ENCODE results near the gene DNMBP. TPM values are rescaled to one million over a fixed set of nuclear protein-coding genes. Genes with fewer than 3 reads are reported as not detected.

DNMBP gene
- total and polyA plus RNA-seq, 5 donors from 2014 or later: 0.22 to 2.4 (median 0.65) TPM

- H3K36me3 Mint-ChIP-seq: no peaks in the 10 kb centered on the region
- Histone ChIP-seq H3K27ac (ENCODE audit: insufficient read depth, low read length, poor library complexity, severe bottlenecking) (no peak overlapping the region), H3K4me1 (ENCODE audit: control insufficient read depth, insufficient read depth, low read length, poor library complexity, severe bottlenecking) (no peaks in the 10 kb centered on the region), H3K4me3 (ENCODE audit: low read depth, low read length) (no peak overlapping the region), H3K9me3 (ENCODE audit: control insufficient read depth in 2 of 2, low read length in 2 of 2) (no peaks in the 10 kb centered on the region), H3K27me3 (ENCODE audit: control insufficient read depth, insufficient read depth, low read length) (no peaks in the 10 kb centered on the region), H3K36me3 (ENCODE audit: control insufficient read depth, insufficient read depth, low read length) (no peaks in the 10 kb centered on the region)
- DNase-seq (no peak), ATAC-seq (ENCODE audit: low read depth in 2 of 2) (no peak)
- no peak overlapping the region for H3K4me3 Mint-ChIP-seq
- no peaks in the 10 kb centered on the region for H3K9me3 Mint-ChIP-seq
- no peaks in the 10 kb centered on the region for H3K27me3 Mint-ChIP-seq
- H3K4me1 Mint-ChIP-seq: peaks cover 0 to 20% (median 9%) of the 10 kb centered on the region in 4 donors
- peak overlapping the region in 1 of 3 donors; percentile 20 for H3K27ac Mint-ChIP-seq
Measured at GRCh38 chr10:99982728-99983127, 27.0 kb downstream of the DNMBP start.

DNA sequence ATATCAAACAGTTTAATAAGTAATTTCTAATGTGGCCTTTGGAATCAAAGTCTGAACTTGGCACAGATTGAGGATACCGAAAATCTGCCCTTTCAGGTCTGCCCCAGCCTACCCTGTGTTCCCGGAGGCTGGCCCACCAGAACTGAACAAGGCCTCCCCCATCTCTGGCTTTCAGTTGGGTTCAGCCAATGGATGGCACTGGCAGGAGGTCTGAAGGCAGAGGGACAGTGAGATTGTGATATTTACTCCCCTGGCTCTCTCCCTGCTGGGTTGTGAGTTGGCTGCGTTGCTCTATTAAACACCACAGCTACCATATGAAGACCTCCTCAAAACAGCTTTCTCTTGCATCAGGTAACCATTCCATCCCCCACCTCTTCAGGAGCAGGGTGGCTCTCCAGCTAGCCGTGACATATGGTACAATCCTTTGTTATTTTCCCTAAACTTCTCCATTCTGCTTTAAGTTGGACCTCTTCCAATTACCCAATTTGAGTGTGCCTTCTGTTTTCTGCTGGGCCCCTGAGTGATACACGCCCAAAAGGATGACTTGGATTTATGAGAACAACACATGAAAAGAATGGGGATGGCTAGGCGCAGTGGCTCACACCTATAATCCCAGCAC is 28.1 kb downstream of the DNMBP start:
- DNase-seq: no peak
- Mint-ChIP-seq H3K4me3 (no peak overlapping the region), H3K36me3 (no peaks in the 10 kb centered on the region), H3K27ac (no peak overlapping the region), H3K27me3 (no peaks in the 10 kb centered on the region), H3K9me3 (no peaks in the 10 kb centered on the region), H3K4me1 (peaks cover 0 to 20% (median 9%) of the 10 kb centered on the region in 4 donors)
- Histone ChIP-seq H3K4me3 (ENCODE audit: low read depth, low read length) (no peak overlapping the region), H3K36me3 (ENCODE audit: control insufficient read depth, insufficient read depth, low read length) (no peaks in the 10 kb centered on the region), H3K27ac (ENCODE audit: insufficient read depth, low read length, poor library complexity, severe bottlenecking) (no peak overlapping the region), H3K4me1 (ENCODE audit: control insufficient read depth, insufficient read depth, low read length, poor library complexity, severe bottlenecking) (no peaks in the 10 kb centered on the region), H3K9me3 (ENCODE audit: control insufficient read depth in 2 of 2, low read length in 2 of 2) (no peaks in the 10 kb centered on the region), H3K27me3 (ENCODE audit: control insufficient read depth, insufficient read depth, low read length) (no peaks in the 10 kb centered on the region)
- no peak for ATAC-seq (ENCODE audit: low read depth in 2 of 2)

DNA sequence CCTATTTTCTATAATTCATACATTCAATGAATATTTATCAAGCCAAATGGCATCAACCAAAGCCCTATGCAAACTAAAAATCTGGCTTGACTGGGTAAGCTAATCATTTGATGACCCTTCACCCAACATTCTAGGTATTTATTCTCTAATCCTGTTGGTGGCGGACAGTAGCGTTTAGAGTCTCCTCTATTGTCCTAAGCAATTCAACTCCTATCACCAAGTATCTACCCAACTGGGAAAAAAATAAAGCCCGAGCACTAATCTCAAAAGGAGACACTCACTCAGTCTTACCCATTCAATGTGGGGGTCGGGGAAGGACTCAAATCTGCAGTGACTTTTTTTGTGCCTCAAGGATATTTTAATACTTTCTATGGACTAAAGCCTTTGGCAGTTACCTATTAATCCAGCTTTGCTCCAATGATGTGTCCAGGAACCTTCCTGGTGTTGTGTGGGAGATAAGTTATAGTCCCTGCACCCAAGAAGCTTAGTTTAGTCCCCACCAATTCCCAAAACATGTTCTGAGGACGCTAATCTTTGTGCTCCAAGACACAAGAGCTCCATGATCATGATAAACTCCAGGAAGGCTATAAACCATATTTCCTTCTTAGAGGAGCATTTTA is 30.6 kb downstream of the DNMBP start:
- Histone ChIP-seq H3K4me1 (ENCODE audit: control insufficient read depth, insufficient read depth, low read length, poor library complexity, severe bottlenecking) (no peaks in the 10 kb centered on the region), H3K9me3 (ENCODE audit: control insufficient read depth in 2 of 2, low read length in 2 of 2) (no peaks in the 10 kb centered on the region), H3K27ac (ENCODE audit: insufficient read depth, low read length, poor library complexity, severe bottlenecking) (no peak overlapping the region), H3K4me3 (ENCODE audit: low read depth, low read length) (no peak overlapping the region), H3K27me3 (ENCODE audit: control insufficient read depth, insufficient read depth, low read length) (no peaks in the 10 kb centered on the region), H3K36me3 (ENCODE audit: control insufficient read depth, insufficient read depth, low read length) (no peaks in the 10 kb centered on the region)
- H3K27ac Mint-ChIP-seq: no peak overlapping the region
- H3K4me1 Mint-ChIP-seq: peaks cover 0 to 14% (median 4%) of the 10 kb centered on the region in 4 donors
- no peaks in the 10 kb centered on the region for H3K36me3 Mint-ChIP-seq
- ATAC-seq (ENCODE audit: low read depth in 2 of 2): no peak
- H3K27me3 Mint-ChIP-seq: no peaks in the 10 kb centered on the region
- DNase-seq: no peak
- H3K4me3 Mint-ChIP-seq: no peak overlapping the region
- H3K9me3 Mint-ChIP-seq: no peaks in the 10 kb centered on the region

GRCh38 chr10:99977916-99978315 is 31.8 kb downstream of the DNMBP start:
- ATAC-seq (ENCODE audit: low read depth in 2 of 2) (no peak), DNase-seq (no peak)
- Mint-ChIP-seq H3K9me3 (no peaks in the 10 kb centered on the region), H3K27me3 (no peaks in the 10 kb centered on the region), H3K27ac (no peak overlapping the region), H3K4me3 (no peak overlapping the region), H3K36me3 (no peaks in the 10 kb centered on the region), H3K4me1 (peaks cover 0 to 6% (median 0%) of the 10 kb centered on the region in 4 donors)
- H3K9me3 ChIP-seq (ENCODE audit: control insufficient read depth in 2 of 2, low read length in 2 of 2): no peaks in the 10 kb centered on the region
- H3K27me3 ChIP-seq (ENCODE audit: control insufficient read depth, insufficient read depth, low read length): no peaks in the 10 kb centered on the region
- H3K4me3 ChIP-seq (ENCODE audit: low read depth, low read length): no peak overlapping the region
- no peaks in the 10 kb centered on the region for H3K36me3 ChIP-seq (ENCODE audit: control insufficient read depth, insufficient read depth, low read length)
- no peaks in the 10 kb centered on the region for H3K4me1 ChIP-seq (ENCODE audit: control insufficient read depth, insufficient read depth, low read length, poor library complexity, severe bottlenecking)
- H3K27ac ChIP-seq (ENCODE audit: insufficient read depth, low read length, poor library complexity, severe bottlenecking): no peak overlapping the region

DNA sequence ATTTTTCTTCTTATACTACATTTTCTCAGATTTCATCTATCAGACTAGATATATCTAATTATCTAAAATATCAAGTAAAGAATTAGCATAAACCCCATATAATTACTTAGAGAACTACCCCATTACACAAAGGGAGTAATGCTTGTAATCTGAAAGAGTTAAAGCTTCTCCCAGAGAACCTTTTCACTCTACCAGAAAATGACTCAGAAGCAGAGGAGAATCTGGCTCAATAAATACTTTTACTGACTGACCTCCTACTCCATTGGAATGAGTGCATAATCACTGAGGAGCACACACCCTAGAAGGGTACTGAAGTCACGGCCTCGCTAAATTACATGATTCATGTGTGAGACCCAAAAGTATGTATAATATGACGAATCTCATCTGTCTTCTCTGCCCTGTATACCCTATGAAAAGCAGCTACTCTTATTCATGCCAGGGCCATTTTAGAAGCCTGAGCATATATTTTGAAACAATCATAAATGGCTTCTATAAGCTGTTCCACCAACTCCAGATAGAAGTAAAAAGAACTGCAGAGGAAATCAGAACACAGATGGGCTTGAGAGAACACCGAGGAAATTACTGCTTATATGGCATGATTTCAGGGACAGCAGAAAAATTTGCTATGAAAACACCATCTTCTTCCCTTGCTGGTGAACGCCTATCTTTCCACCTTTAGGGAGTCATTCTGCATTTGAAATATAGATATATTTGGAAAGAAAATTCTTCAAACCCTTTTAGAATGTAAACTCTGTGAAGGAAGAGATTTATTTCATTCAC is 32.7 kb downstream of the DNMBP start:
- H3K36me3 ChIP-seq (ENCODE audit: control insufficient read depth, insufficient read depth, low read length): no peaks in the 10 kb centered on the region
- H3K27me3 ChIP-seq (ENCODE audit: control insufficient read depth, insufficient read depth, low read length): no peaks in the 10 kb centered on the region
- H3K4me3 Mint-ChIP-seq: no peak overlapping the region
- H3K4me1 Mint-ChIP-seq: peaks cover 0 to 6% (median 0%) of the 10 kb centered on the region in 4 donors
- DNase-seq (no peak), ATAC-seq (ENCODE audit: low read depth in 2 of 2) (no peak)
- no peaks in the 10 kb centered on the region for H3K36me3 Mint-ChIP-seq
- H3K27me3 Mint-ChIP-seq: no peaks in the 10 kb centered on the region
- no peaks in the 10 kb centered on the region for H3K4me1 ChIP-seq (ENCODE audit: control insufficient read depth, insufficient read depth, low read length, poor library complexity, severe bottlenecking)
- no peak overlapping the region for H3K27ac Mint-ChIP-seq
- H3K9me3 Mint-ChIP-seq: no peaks in the 10 kb centered on the region
- no peak overlapping the region for H3K4me3 ChIP-seq (ENCODE audit: low read depth, low read length)
- no peak overlapping the region for H3K27ac ChIP-seq (ENCODE audit: insufficient read depth, low read length, poor library complexity, severe bottlenecking)
- no peaks in the 10 kb centered on the region for H3K9me3 ChIP-seq (ENCODE audit: control insufficient read depth in 2 of 2, low read length in 2 of 2)

GRCh38 chr10:99975942-99976809 is 33.6 kb downstream of the DNMBP start:
- H3K4me1 Mint-ChIP-seq: peaks cover 0 to 3% (median 0%) of the 10 kb centered on the region in 4 donors
- no peak for DNase-seq

DNA sequence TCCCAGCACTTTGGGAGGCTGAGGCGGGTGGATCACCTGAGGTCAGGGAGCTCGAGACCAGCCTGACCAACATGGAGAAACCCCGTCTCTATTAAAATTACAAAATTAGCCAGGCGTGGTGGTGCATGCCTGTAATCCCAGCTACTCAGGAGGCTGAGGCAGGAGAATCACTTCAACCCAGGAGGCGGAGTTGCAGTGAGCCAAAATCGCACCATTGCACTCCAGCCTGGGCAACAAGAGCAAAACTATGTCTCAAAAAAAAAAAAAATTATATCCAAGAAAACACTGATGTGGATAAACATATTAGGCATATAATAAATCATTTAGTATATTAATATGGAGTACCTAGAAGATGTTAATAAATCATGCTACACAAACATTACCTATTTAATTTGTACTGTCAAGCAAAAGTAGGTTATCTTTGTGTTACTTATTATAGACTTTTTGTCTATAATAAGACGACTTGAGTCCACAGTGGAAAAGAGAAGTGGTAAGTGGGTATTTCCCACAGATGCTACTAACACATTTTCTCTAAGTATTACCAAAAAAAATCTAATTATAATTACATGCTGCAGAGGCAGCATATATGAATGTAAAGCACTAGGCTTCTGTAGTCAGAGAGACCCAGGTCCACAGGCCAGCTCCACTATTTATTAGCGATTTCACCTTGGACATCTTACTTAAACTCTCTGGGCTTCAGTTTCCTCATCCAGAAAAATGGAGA is 34.5 kb downstream of the DNMBP start:
- no peak overlapping the region for H3K4me3 ChIP-seq (ENCODE audit: low read depth, low read length)

More at GRCh38 chr10:99975942-99976809, 33.6 kb downstream of the DNMBP start:
- Histone ChIP-seq H3K4me3 (ENCODE audit: low read depth, low read length) (no peak overlapping the region), H3K36me3 (ENCODE audit: control insufficient read depth, insufficient read depth, low read length) (no peaks in the 10 kb centered on the region), H3K4me1 (ENCODE audit: control insufficient read depth, insufficient read depth, low read length, poor library complexity, severe bottlenecking) (no peaks in the 10 kb centered on the region), H3K27me3 (ENCODE audit: control insufficient read depth, insufficient read depth, low read length) (no peaks in the 10 kb centered on the region), H3K9me3 (ENCODE audit: control insufficient read depth in 2 of 2, low read length in 2 of 2) (no peaks in the 10 kb centered on the region), H3K27ac (ENCODE audit: insufficient read depth, low read length, poor library complexity, severe bottlenecking) (no peak overlapping the region)
- no peaks in the 10 kb centered on the region for H3K9me3 Mint-ChIP-seq
- H3K27ac Mint-ChIP-seq: no peak overlapping the region
- H3K36me3 Mint-ChIP-seq: peaks cover 4% of the 10 kb centered on the region
- ATAC-seq (ENCODE audit: low read depth in 2 of 2): no peak
- no peak overlapping the region for H3K4me3 Mint-ChIP-seq
- H3K27me3 Mint-ChIP-seq: no peaks in the 10 kb centered on the region

More for the DNA sequence above, 34.5 kb downstream of the DNMBP start:
- H3K4me3 Mint-ChIP-seq: no peak overlapping the region
- no peaks in the 10 kb centered on the region for H3K27me3 ChIP-seq (ENCODE audit: control insufficient read depth, insufficient read depth, low read length)
- no peak overlapping the region for H3K27ac Mint-ChIP-seq
- no peaks in the 10 kb centered on the region for H3K9me3 ChIP-seq (ENCODE audit: control insufficient read depth in 2 of 2, low read length in 2 of 2)
- no peak for DNase-seq
- no peak overlapping the region for H3K27ac ChIP-seq (ENCODE audit: insufficient read depth, low read length, poor library complexity, severe bottlenecking)
- ATAC-seq (ENCODE audit: low read depth in 2 of 2): no peak
- no peaks in the 10 kb centered on the region for H3K36me3 ChIP-seq (ENCODE audit: control insufficient read depth, insufficient read depth, low read length)
- no peaks in the 10 kb centered on the region for H3K4me1 ChIP-seq (ENCODE audit: control insufficient read depth, insufficient read depth, low read length, poor library complexity, severe bottlenecking)
- no peaks in the 10 kb centered on the region for H3K27me3 Mint-ChIP-seq
- no peaks in the 10 kb centered on the region for H3K4me1 Mint-ChIP-seq
- peaks cover 11% of the 10 kb centered on the region for H3K36me3 Mint-ChIP-seq
- H3K9me3 Mint-ChIP-seq: no peaks in the 10 kb centered on the region
